Smooth muscle cell (in vitro differentiated cells): Measurements from ENCODE around the gene SPIN2A. TPM values are rescaled to one million over a fixed set of nuclear protein-coding genes. Genes with fewer than 3 reads are reported as not detected.
"Not testable (repeated sequence)": the region's sequence is repeated elsewhere in the genome, so short reads cannot be mapped to it uniquely, and the experiment has no call there.

Source experiments
- DNase-seq: peaks from one replicate; lab custom pipeline; 2025; ENCODE audit not compliant: unreplicated experiment; lab: John Stamatoyannopoulos, UW
- H2AFZ ChIP-seq: fragments of 200-600 bp; sonication (generic); 2 replicates; pipeline ENCODE4 v1.6.0; 2016; ENCODE audit warnings: antibody characterized with exemption, low read depth, mild to moderate bottlenecking
- H3F3A ChIP-seq: fragments of 200-600 bp; sonication (generic); 2 replicates; pipeline ENCODE4 v1.6.0; 2017; ENCODE audit warnings: antibody characterized with exemption, low read depth
- H3K27ac ChIP-seq: fragments of 200-600 bp; sonication (generic); 2 replicates; pipeline ENCODE4 v1.5.1; 2016; ENCODE audit warnings: low read depth, mild to moderate bottlenecking
- H3K27me3 ChIP-seq: fragments of 200-600 bp; sonication (generic); 2 replicates; pipeline ENCODE4 v1.6.1; 2016; ENCODE audit warnings: low read depth, mild to moderate bottlenecking
- H3K36me3 ChIP-seq: fragments of 200-600 bp; sonication (generic); 2 replicates; pipeline ENCODE4 v1.5.1; 2016; ENCODE audit warnings: low read depth
- H3K4me1 ChIP-seq: fragments of 200-600 bp; sonication (generic); 2 replicates; pipeline ENCODE4 v1.5.1; 2016; ENCODE audit warnings: low read depth
- H3K4me2 ChIP-seq: fragments of 200-600 bp; sonication (generic); 2 replicates; pipeline ENCODE4 v1.6.0; 2016; ENCODE audit warnings: mild to moderate bottlenecking
- H3K4me3 ChIP-seq: fragments of 200-600 bp; sonication (generic); 2 replicates; pipeline ENCODE4 v1.5.1; 2016; ENCODE audit warnings: mild to moderate bottlenecking
- H3K79me2 ChIP-seq: fragments of 200-600 bp; sonication (generic); 2 replicates; pipeline ENCODE4 v1.6.0; 2016; ENCODE audit warnings: low read depth, mild to moderate bottlenecking
- H3K9ac ChIP-seq: fragments of 200-600 bp; sonication (generic); 2 replicates; pipeline ENCODE4 v1.6.0; 2016; ENCODE audit warnings: low read depth
- H3K9me3 ChIP-seq: fragments of 200-600 bp; sonication (generic); replicated peaks from 2 replicates; pipeline ENCODE4 v1.5.1; 2016; ENCODE audit warnings: low read depth
- H4K20me1 ChIP-seq: fragments of 200-600 bp; sonication (generic); 2 replicates; pipeline ENCODE4 v1.6.0; 2016; ENCODE audit warnings: low read depth
- CTCF ChIP-seq: fragments of 200-600 bp; sonication (generic); IDR thresholded peaks from 2 replicates; pipeline ENCODE4 v1.5.1; 2017; ENCODE audit warnings: borderline replicate concordance, mild to moderate bottlenecking, antibody characterized with exemption; ENCODE audit not compliant: insufficient read depth, poor library complexity, severe bottlenecking
- WGBS: methylation state at CpG from one replicate; pipeline ENCODE4 v1.1.7; 2016; ENCODE audit warnings: low lambda C conversion rate; 5-methylcytosine and 5-hydroxymethylcytosine counted together
- polyA plus RNA-seq: library from polyadenylated mRNA; unstranded; fragments of >200 nt; fragmentation: Nextera tagmentation; extraction: Ambion mirVana; gene quantifications from 2 replicates; pipeline ENCODE4 v1.2.1, GENCODE V29; 2016
- total RNA-seq: library from RNA; depleted of rRNA; stranded (reverse); fragments of >200 nt; gene quantifications from 2 replicates; pipeline ENCODE4 v1.2.3, GENCODE V29; 2014

SPIN2A gene
- total and polyA plus RNA-seq, 2 experiments from 2014 or later, result 0.54 to 2.2 TPM

GRCh38 chrX:57156397-57157049 is 19.3 kb upstream of the SPIN2A start:
- H3K27me3 ChIP-seq, result no peaks in the 10 kb centered on the region
- TF ChIP-seq CTCF, result peak; percentile 33
- H3K4me1 ChIP-seq, result no peaks in the 10 kb centered on the region
- H3F3A ChIP-seq, result no peaks in the 10 kb centered on the region
- H3K9me3 ChIP-seq, result no peaks in the 10 kb centered on the region
- H3K4me3 ChIP-seq, result no peak overlapping the region
- 70% methylated on average over 5 of the region's 5 CpGs for WGBS
- no peaks in the 10 kb centered on the region for H4K20me1 ChIP-seq
- no peaks in the 10 kb centered on the region for H3K79me2 ChIP-seq
- H3K9ac ChIP-seq, result no peak overlapping the region
- DNase-seq, result no peak
- H3K36me3 ChIP-seq, result no peaks in the 10 kb centered on the region
- no peak overlapping the region for H3K4me2 ChIP-seq
- H3K27ac ChIP-seq, result no peak overlapping the region
- H2AFZ ChIP-seq, result no peak overlapping the region

GRCh38 chrX:57155171-57155570 is 18.0 kb upstream of the SPIN2A start:
- Histone ChIP-seq H4K20me1 (no peaks in the 10 kb centered on the region), H3K27me3 (no peaks in the 10 kb centered on the region), H3K4me1 (no peaks in the 10 kb centered on the region), H3K4me3 (no peak overlapping the region), H3K36me3 (no peaks in the 10 kb centered on the region), H3K27ac (no peak overlapping the region), H3K9ac (no peak overlapping the region), H2AFZ (no peak overlapping the region), H3K4me2 (no peak overlapping the region), H3K9me3 (no peaks in the 10 kb centered on the region), H3F3A (no peaks in the 10 kb centered on the region), H3K79me2 (no peaks in the 10 kb centered on the region)
- 73% methylated on average over 2 of the region's 2 CpGs for WGBS
- TF ChIP-seq CTCF, result no peak
- no peak for DNase-seq

- WGBS, result 86% methylated on average over 8 of the region's 8 CpGs
- not testable (repeated sequence) for H2AFZ ChIP-seq, H3K4me2 ChIP-seq, H3K27ac ChIP-seq, H3K4me1 ChIP-seq, H4K20me1 ChIP-seq, H3K36me3 ChIP-seq, H3F3A ChIP-seq, H3K9ac ChIP-seq, H3K4me3 ChIP-seq, DNase-seq, H3K9me3 ChIP-seq, H3K27me3 ChIP-seq, H3K79me2 ChIP-seq
Observed at GRCh38 chrX:57152222-57152621, 15.0 kb upstream of the SPIN2A start.

GRCh38 chrX:57138674-57139073 is 1.5 kb upstream of the SPIN2A start:
- no peaks in the 10 kb centered on the region for H4K20me1 ChIP-seq
- H3F3A ChIP-seq, result no peaks in the 10 kb centered on the region
- H3K9me3 ChIP-seq, result no peaks in the 10 kb centered on the region
- H2AFZ ChIP-seq, result no peak overlapping the region
- DNase-seq, result no peak
- H3K36me3 ChIP-seq, result no peaks in the 10 kb centered on the region
- H3K9ac ChIP-seq, result no peak overlapping the region
- H3K4me2 ChIP-seq, result no peak overlapping the region
- H3K27ac ChIP-seq, result no peak overlapping the region
- no peak overlapping the region for H3K4me3 ChIP-seq
- TF ChIP-seq CTCF, result no peak
- no peaks in the 10 kb centered on the region for H3K4me1 ChIP-seq
- H3K27me3 ChIP-seq, result no peaks in the 10 kb centered on the region
- no peaks in the 10 kb centered on the region for H3K79me2 ChIP-seq
- WGBS, result 82% methylated on average over 4 of the region's 4 CpGs
